ENCODE data around the gene RNU6-1.
A peak's percentile ranks its signal among the peaks of the same experiment; 100 is the strongest.

Gene RNU6-1

GRCh38 chr15:67843571-67844387 lies 3.9 kb upstream of the RNU6-1 start:
- H3K4me1 ChIP-seq (ENCODE audit: control insufficient read depth, insufficient read depth, low read length), result peaks cover 5% of the 10 kb centered on the region
- no peak overlapping the region for H3K27ac ChIP-seq (ENCODE audit: low read length)
- DNase-seq (ENCODE audit: low read depth, low spot score), result no peak
- peaks cover 2% of the 10 kb centered on the region; the same call in 1 of the 2 replicates for H3K36me3 ChIP-seq (ENCODE audit: control insufficient read depth, insufficient read depth, low read length)
- peaks cover 1% of the 10 kb centered on the region; the same call in 1 of the 2 replicates for H3K27me3 ChIP-seq (ENCODE audit: control insufficient read depth, insufficient read depth, low read length)
- H3K4me3 ChIP-seq (ENCODE audit: low read length), result no peak overlapping the region
- H3K9me3 ChIP-seq (ENCODE audit: control insufficient read depth, insufficient read depth, low read length), result no peaks in the 10 kb centered on the region
- WGBS (ENCODE audit: insufficient coverage, insufficient read length), result no CpG with 5 or more reads among the region's 7 CpGs

GRCh38 chr15:67843092-67843501 lies 3.3 kb upstream of the RNU6-1 start:
- peaks cover 2% of the 10 kb centered on the region; the same call in 1 of the 2 replicates for H3K27me3 ChIP-seq (ENCODE audit: control insufficient read depth, insufficient read depth, low read length)
- peaks cover 5% of the 10 kb centered on the region for H3K4me1 ChIP-seq (ENCODE audit: control insufficient read depth, insufficient read depth, low read length)
- H3K27ac ChIP-seq (ENCODE audit: low read length), result no peak overlapping the region
- H3K36me3 ChIP-seq (ENCODE audit: control insufficient read depth, insufficient read depth, low read length), result peaks cover 2% of the 10 kb centered on the region; the same call in 1 of the 2 replicates
- no peak for DNase-seq (ENCODE audit: low read depth, low spot score)
- H3K4me3 ChIP-seq (ENCODE audit: low read length), result no peak overlapping the region
- no peaks in the 10 kb centered on the region for H3K9me3 ChIP-seq (ENCODE audit: control insufficient read depth, insufficient read depth, low read length)
- no CpG with 5 or more reads among the region's 7 CpGs for WGBS (ENCODE audit: insufficient coverage, insufficient read length)

DNA sequence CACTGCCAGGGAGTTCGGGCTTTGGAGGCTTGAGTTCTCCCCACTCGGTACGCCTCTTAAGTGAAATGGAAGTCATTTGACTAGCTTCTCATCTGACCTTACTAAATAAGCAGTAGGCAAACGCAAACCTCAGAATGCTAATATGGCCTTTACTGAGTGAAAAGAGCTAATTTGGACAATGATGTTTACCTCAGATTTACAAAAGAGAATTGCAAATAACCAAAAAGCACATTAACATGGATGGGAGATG lies 1.6 kb upstream of the RNU6-1 start:
- H3K4me3 ChIP-seq (ENCODE audit: low read length), result peak overlapping the region; percentile 0; the same call in 1 of the 2 replicates
- WGBS (ENCODE audit: insufficient coverage, insufficient read length), result no CpG with 5 or more reads among the region's 4 CpGs

GRCh38 chr15:67840749-67841512 lies 1.1 kb upstream of the RNU6-1 start:
- Histone ChIP-seq H3K4me3 (ENCODE audit: low read length) (peak overlapping the region; percentile 99; the same call in 1 of the 2 replicates), H3K27me3 (ENCODE audit: control insufficient read depth, insufficient read depth, low read length) (peaks cover 19% of the 10 kb centered on the region), H3K9me3 (ENCODE audit: control insufficient read depth, insufficient read depth, low read length) (no peaks in the 10 kb centered on the region), H3K36me3 (ENCODE audit: control insufficient read depth, insufficient read depth, low read length) (peaks cover 2% of the 10 kb centered on the region; the same call in 1 of the 2 replicates), H3K4me1 (ENCODE audit: control insufficient read depth, insufficient read depth, low read length) (peaks cover 5% of the 10 kb centered on the region), H3K27ac (ENCODE audit: low read length) (no peak overlapping the region)
- no CpG with 5 or more reads among the region's 17 CpGs for WGBS (ENCODE audit: insufficient coverage, insufficient read length)
- no peak for DNase-seq (ENCODE audit: low read depth, low spot score)

More for the DNA sequence above, 1.6 kb upstream of the RNU6-1 start:
- Histone ChIP-seq H3K27ac (ENCODE audit: low read length) (no peak overlapping the region), H3K27me3 (ENCODE audit: control insufficient read depth, insufficient read depth, low read length) (peaks cover 16% of the 10 kb centered on the region), H3K36me3 (ENCODE audit: control insufficient read depth, insufficient read depth, low read length) (peaks cover 2% of the 10 kb centered on the region; the same call in 1 of the 2 replicates), H3K4me1 (ENCODE audit: control insufficient read depth, insufficient read depth, low read length) (peaks cover 5% of the 10 kb centered on the region), H3K9me3 (ENCODE audit: control insufficient read depth, insufficient read depth, low read length) (no peaks in the 10 kb centered on the region)
- DNase-seq (ENCODE audit: low read depth, low spot score), result no peak

DNA sequence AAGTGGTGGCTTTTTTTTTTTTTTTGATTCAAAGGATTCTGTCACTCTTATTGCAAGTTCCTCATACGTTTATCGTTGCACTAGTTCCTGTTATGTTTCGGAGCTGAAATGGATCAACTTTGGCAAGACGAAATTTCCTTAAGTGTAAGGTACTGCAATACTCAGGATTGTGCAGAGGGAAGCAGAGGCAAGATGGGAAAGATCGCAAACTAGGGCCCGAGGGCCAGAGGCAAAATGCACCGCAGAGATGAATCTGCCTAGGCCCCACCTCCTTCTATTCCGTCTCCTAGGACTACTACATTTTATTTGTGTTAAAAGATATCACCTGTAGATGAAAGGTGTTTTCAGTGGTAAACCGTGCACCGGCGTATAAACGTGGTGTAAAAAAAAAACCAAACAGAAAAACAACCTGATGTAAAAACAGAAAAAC lies 331 bp downstream of the RNU6-1 start:
- Histone ChIP-seq H3K4me1 (ENCODE audit: control insufficient read depth, insufficient read depth, low read length) (peaks cover 5% of the 10 kb centered on the region), H3K27ac (ENCODE audit: low read length) (no peak overlapping the region), H3K27me3 (ENCODE audit: control insufficient read depth, insufficient read depth, low read length) (peaks cover 33% of the 10 kb centered on the region), H3K36me3 (ENCODE audit: control insufficient read depth, insufficient read depth, low read length) (peaks cover 2% of the 10 kb centered on the region; the same call in 1 of the 2 replicates), H3K4me3 (ENCODE audit: low read length) (peak overlapping the region; percentile 24; the same call in 1 of the 2 replicates), H3K9me3 (ENCODE audit: control insufficient read depth, insufficient read depth, low read length) (no peaks in the 10 kb centered on the region)
- DNase-seq (ENCODE audit: low read depth, low spot score), result no peak
- no CpG with 5 or more reads among the region's 12 CpGs for WGBS (ENCODE audit: insufficient coverage, insufficient read length)

DNA sequence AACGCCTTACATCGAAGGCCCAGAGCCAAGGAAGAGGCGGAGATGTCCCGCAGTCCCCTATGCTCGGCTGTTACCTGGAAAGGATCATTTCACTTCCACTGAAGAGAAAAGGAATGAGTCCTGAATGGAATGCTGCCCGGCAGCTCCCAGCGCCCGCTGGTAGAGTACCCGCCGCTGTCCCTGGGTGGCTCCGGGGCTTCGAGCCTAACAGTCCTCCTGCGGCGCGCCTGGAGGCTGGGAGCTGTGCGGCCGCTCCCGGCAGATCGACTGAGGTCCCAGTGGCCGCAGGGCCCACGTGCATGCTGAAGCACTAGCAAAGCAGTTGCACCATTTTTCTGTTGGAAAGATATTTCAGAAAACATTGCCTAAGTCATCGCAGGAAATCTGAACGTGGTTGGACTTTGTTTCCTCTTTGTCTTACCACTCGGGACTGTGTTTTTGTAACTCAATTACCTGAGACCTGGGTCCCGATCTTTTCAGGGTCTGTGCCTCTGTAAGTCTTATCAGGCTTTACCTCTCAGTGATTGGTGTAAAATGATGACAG lies 984 bp downstream of the RNU6-1 start:
- H3K36me3 ChIP-seq (ENCODE audit: control insufficient read depth, insufficient read depth, low read length), result peaks cover 2% of the 10 kb centered on the region; the same call in 1 of the 2 replicates
- H3K27ac ChIP-seq (ENCODE audit: low read length), result no peak overlapping the region
- WGBS (ENCODE audit: insufficient coverage, insufficient read length), result no CpG with 5 or more reads among the region's 25 CpGs
- H3K4me3 ChIP-seq (ENCODE audit: low read length), result peak overlapping the region; percentile 34; the same call in 1 of the 2 replicates
- H3K9me3 ChIP-seq (ENCODE audit: control insufficient read depth, insufficient read depth, low read length), result no peaks in the 10 kb centered on the region
- H3K4me1 ChIP-seq (ENCODE audit: control insufficient read depth, insufficient read depth, low read length), result peaks cover 5% of the 10 kb centered on the region
- no peak for DNase-seq (ENCODE audit: low read depth, low spot score)
- H3K27me3 ChIP-seq (ENCODE audit: control insufficient read depth, insufficient read depth, low read length), result peaks cover 38% of the 10 kb centered on the region

GRCh38 chr15:67836955-67837354 lies 2.9 kb downstream of the RNU6-1 start:
- H3K9me3 ChIP-seq (ENCODE audit: control insufficient read depth, insufficient read depth, low read length), result no peaks in the 10 kb centered on the region
- H3K36me3 ChIP-seq (ENCODE audit: control insufficient read depth, insufficient read depth, low read length), result peaks cover 2% of the 10 kb centered on the region; the same call in 1 of the 2 replicates
- WGBS (ENCODE audit: insufficient coverage, insufficient read length), result no CpG with 5 or more reads among the region's 2 CpGs
- peaks cover 7% of the 10 kb centered on the region for H3K4me1 ChIP-seq (ENCODE audit: control insufficient read depth, insufficient read depth, low read length)
- peaks cover 56% of the 10 kb centered on the region for H3K27me3 ChIP-seq (ENCODE audit: control insufficient read depth, insufficient read depth, low read length)
- H3K27ac ChIP-seq (ENCODE audit: low read length), result no peak overlapping the region
- H3K4me3 ChIP-seq (ENCODE audit: low read length), result no peak overlapping the region
- DNase-seq (ENCODE audit: low read depth, low spot score), result no peak

GRCh38 chr15:67836477-67836876 lies 3.4 kb downstream of the RNU6-1 start:
- Histone ChIP-seq H3K27ac (ENCODE audit: low read length) (no peak overlapping the region), H3K4me3 (ENCODE audit: low read length) (no peak overlapping the region), H3K36me3 (ENCODE audit: control insufficient read depth, insufficient read depth, low read length) (peaks cover 2% of the 10 kb centered on the region; the same call in 1 of the 2 replicates), H3K27me3 (ENCODE audit: control insufficient read depth, insufficient read depth, low read length) (peaks cover 61% of the 10 kb centered on the region), H3K9me3 (ENCODE audit: control insufficient read depth, insufficient read depth, low read length) (no peaks in the 10 kb centered on the region), H3K4me1 (ENCODE audit: control insufficient read depth, insufficient read depth, low read length) (peaks cover 7% of the 10 kb centered on the region)
- DNase-seq (ENCODE audit: low read depth, low spot score), result no peak
- WGBS (ENCODE audit: insufficient coverage, insufficient read length), result no CpG with 5 or more reads among the region's 8 CpGs

DNA sequence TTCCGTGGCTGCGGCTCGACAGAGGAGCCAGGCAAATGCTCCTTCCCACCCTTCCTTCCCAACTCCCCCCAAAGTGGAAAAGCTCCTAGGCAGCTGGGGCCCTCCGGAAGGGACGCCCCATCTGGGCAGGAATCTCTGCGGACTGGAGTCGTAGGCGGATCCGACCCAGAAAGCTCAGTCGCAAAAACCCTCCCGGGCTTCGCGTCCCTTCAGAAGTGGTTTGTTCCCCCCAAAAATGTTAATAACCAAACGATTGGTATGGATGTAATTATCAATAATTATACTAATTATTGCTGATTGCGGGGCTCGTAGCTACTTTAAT lies 3.8 kb downstream of the RNU6-1 start:
- H3K4me3 ChIP-seq (ENCODE audit: low read length), result peak overlapping the region; percentile 38; the same call in 1 of the 2 replicates
- H3K9me3 ChIP-seq (ENCODE audit: control insufficient read depth, insufficient read depth, low read length), result no peaks in the 10 kb centered on the region
- peaks cover 2% of the 10 kb centered on the region; the same call in 1 of the 2 replicates for H3K36me3 ChIP-seq (ENCODE audit: control insufficient read depth, insufficient read depth, low read length)
- no peak for DNase-seq (ENCODE audit: low read depth, low spot score)
- WGBS (ENCODE audit: insufficient coverage, insufficient read length), result no CpG with 5 or more reads among the region's 16 CpGs
- H3K4me1 ChIP-seq (ENCODE audit: control insufficient read depth, insufficient read depth, low read length), result peaks cover 5% of the 10 kb centered on the region
- peaks cover 64% of the 10 kb centered on the region for H3K27me3 ChIP-seq (ENCODE audit: control insufficient read depth, insufficient read depth, low read length)
- H3K27ac ChIP-seq (ENCODE audit: low read length), result no peak overlapping the region

Data from iPS DF 6.9 (cell line).